ENCODE measurements around the gene CCSER2.

DNA sequence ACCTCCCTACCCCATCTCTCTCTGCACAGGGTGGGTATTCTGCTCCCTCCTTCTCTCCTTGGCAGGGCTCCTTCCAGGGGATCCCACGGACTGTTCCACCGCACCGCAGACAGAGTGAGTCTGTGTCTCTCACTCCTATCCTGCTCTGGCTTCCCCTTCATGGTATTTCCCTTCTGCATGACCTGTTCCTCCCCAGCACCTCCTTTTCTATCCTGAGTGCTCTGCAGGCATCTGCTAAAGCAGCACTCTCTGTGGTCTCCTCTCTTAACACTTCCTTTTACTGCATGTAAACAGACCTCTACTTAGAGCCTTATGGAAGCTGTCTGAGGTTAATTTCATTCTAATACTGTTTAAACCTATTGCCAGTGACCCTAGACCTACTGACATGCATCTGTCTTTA is 171.5 kb downstream of the CCSER2 start:
- TF ChIP-seq CTCF (IDR thresholded peaks at IDR 0.05; ENCODE audit: low read depth, low read length) (no peak), MYC (IDR thresholded peaks at IDR 0.05; ENCODE audit: low read depth, low read length) (no peak), POLR2A (IDR thresholded peaks at IDR 0.05; ENCODE audit: extremely low read depth, insufficient read length) (no peak)
- TF ChIP-seq, protein P1, sequence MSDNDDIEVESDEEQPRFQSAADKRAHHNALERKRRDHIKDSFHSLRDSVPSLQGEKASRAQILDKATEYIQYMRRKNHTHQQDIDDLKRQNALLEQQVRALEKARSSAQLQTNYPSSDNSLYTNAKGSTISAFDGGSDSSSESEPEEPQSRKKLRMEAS (IDR thresholded peaks at IDR 0.05; ENCODE audit: low read depth, low read length), result no peak

All from NB4 (cell line).